ENCODE measurements around the gene CDH8. TPM values are rescaled to one million over a fixed set of nuclear protein-coding genes. Genes with fewer than 3 reads are reported as not detected.

CDH8 gene, protein sequence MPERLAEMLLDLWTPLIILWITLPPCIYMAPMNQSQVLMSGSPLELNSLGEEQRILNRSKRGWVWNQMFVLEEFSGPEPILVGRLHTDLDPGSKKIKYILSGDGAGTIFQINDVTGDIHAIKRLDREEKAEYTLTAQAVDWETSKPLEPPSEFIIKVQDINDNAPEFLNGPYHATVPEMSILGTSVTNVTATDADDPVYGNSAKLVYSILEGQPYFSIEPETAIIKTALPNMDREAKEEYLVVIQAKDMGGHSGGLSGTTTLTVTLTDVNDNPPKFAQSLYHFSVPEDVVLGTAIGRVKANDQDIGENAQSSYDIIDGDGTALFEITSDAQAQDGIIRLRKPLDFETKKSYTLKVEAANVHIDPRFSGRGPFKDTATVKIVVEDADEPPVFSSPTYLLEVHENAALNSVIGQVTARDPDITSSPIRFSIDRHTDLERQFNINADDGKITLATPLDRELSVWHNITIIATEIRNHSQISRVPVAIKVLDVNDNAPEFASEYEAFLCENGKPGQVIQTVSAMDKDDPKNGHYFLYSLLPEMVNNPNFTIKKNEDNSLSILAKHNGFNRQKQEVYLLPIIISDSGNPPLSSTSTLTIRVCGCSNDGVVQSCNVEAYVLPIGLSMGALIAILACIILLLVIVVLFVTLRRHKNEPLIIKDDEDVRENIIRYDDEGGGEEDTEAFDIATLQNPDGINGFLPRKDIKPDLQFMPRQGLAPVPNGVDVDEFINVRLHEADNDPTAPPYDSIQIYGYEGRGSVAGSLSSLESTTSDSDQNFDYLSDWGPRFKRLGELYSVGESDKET
- total RNA-seq: not detected

GRCh38 chr16:62036101-62036801 is at the start of gene CDH8:
Gene CDH8, minus strand, starts transcription at chr16:62036438. Its CDS starts 15,035 bp downstream, at chr16:62021403.
- Mint-ChIP-seq H3K4me3 (no peak within 1 kb of the TSS), H3K36me3 (peaks cover 2% of the 10 kb centered on the region), H3K9me3 (peaks cover 23% of the 10 kb centered on the region), H3K27me3 (peaks cover 11% of the 10 kb centered on the region), H3K4me1 (ENCODE audit: low read depth) (no peaks in the 10 kb centered on the region), H3K27ac (no peak within 1 kb of the TSS)
- intact Hi-C loops (cut with micrococcal nuclease): no loop called here
- no peak for DNase-seq
- ChIA-PET POLR2A (no interaction called here), CTCF (no interaction called here)

- H3K9me3 Mint-ChIP-seq: peaks cover 18% of the 10 kb centered on the region
- no peak overlapping the region for H3K27ac Mint-ChIP-seq
- DNase-seq: no peak
- ChIA-PET CTCF (no interaction called here), POLR2A (no interaction called here)
- intact Hi-C loops (cut with micrococcal nuclease): no loop called here
- no peaks in the 10 kb centered on the region for H3K27me3 Mint-ChIP-seq
- H3K4me1 Mint-ChIP-seq (ENCODE audit: low read depth): no peaks in the 10 kb centered on the region
- no peaks in the 10 kb centered on the region for H3K36me3 Mint-ChIP-seq
- H3K4me3 Mint-ChIP-seq: no peak overlapping the region
These were observed 43.0 kb upstream of the CDH8 start for GRCh38 chr16:62079236-62079635.

GRCh38 chr16:62077998-62078397 is 41.8 kb upstream of the CDH8 start:
- H3K27ac Mint-ChIP-seq: no peak overlapping the region
- ChIA-PET POLR2A (no interaction called here), CTCF (no interaction called here)
- H3K27me3 Mint-ChIP-seq: no peaks in the 10 kb centered on the region
- no peaks in the 10 kb centered on the region for H3K36me3 Mint-ChIP-seq
- peaks cover 15% of the 10 kb centered on the region for H3K9me3 Mint-ChIP-seq
- DNase-seq: no peak
- intact Hi-C loops (cut with micrococcal nuclease): no loop called here
- H3K4me3 Mint-ChIP-seq: no peak overlapping the region
- no peaks in the 10 kb centered on the region for H3K4me1 Mint-ChIP-seq (ENCODE audit: low read depth)

DNA sequence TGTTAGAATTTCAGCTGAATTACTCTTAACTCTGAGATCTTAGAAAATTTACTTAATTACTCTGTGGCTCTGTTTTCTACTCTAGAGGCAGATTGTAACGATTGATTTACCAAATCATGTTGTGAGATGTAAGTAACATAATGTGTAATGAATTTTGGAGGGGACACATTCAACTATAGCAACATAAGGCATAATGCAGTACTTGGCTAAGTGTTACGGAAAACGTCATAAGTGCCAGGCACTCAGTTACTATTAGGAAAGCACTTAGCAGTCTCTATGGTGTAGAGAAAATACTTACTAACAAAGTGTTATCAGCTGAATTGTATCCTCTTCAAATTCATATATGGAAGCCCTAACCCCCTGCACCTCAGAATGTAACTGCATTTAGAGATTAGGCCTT is 40.6 kb upstream of the CDH8 start:
- Mint-ChIP-seq H3K36me3 (no peaks in the 10 kb centered on the region), H3K4me3 (no peak overlapping the region), H3K27me3 (no peaks in the 10 kb centered on the region), H3K9me3 (peaks cover 12% of the 10 kb centered on the region), H3K27ac (no peak overlapping the region), H3K4me1 (ENCODE audit: low read depth) (no peaks in the 10 kb centered on the region)
- no peak for DNase-seq
- ChIA-PET POLR2A (no interaction called here), CTCF (no interaction called here)
- intact Hi-C loops (cut with micrococcal nuclease): no loop called here

GRCh38 chr16:62068747-62069146 is 32.5 kb upstream of the CDH8 start:
- intact Hi-C loops (cut with micrococcal nuclease): no loop called here
- no peak for DNase-seq
- H3K36me3 Mint-ChIP-seq: no peaks in the 10 kb centered on the region
- ChIA-PET CTCF (no interaction called here), POLR2A (no interaction called here)
- H3K9me3 Mint-ChIP-seq: peaks cover 24% of the 10 kb centered on the region
- no peak overlapping the region for H3K27ac Mint-ChIP-seq
- no peaks in the 10 kb centered on the region for H3K4me1 Mint-ChIP-seq (ENCODE audit: low read depth)
- no peaks in the 10 kb centered on the region for H3K27me3 Mint-ChIP-seq
- no peak overlapping the region for H3K4me3 Mint-ChIP-seq

DNA sequence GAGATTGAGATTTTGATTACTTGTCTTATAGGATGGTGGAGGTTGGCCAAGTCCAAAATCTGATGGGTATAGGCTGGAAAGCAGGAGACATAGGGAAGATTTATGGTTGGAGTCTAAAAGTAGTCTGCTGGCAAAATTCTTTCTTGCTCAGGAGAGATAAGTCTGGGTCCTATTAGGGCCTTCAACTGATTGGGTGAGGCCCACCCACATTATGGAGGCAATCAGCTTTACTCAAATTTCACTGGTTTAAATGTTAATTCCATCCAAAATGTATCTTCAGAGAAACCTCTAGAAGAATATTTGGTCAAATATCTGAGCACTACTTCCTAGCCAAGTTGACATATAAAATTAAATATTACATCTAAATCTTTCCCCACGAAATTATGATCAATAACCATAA is 31.7 kb upstream of the CDH8 start:
- intact Hi-C loops (cut with micrococcal nuclease): no loop called here
- CTCF ChIA-PET: no interaction called here
- H3K27me3 Mint-ChIP-seq: no peaks in the 10 kb centered on the region
- no peak overlapping the region for H3K4me3 Mint-ChIP-seq
- no peak overlapping the region for H3K27ac Mint-ChIP-seq
- H3K36me3 Mint-ChIP-seq: no peaks in the 10 kb centered on the region
- POLR2A ChIA-PET: no interaction called here
- H3K4me1 Mint-ChIP-seq (ENCODE audit: low read depth): no peaks in the 10 kb centered on the region
- H3K9me3 Mint-ChIP-seq: peaks cover 30% of the 10 kb centered on the region
- no peak for DNase-seq

- Mint-ChIP-seq H3K9me3 (peaks cover 30% of the 10 kb centered on the region), H3K27me3 (no peaks in the 10 kb centered on the region), H3K27ac (no peak overlapping the region), H3K4me1 (ENCODE audit: low read depth) (no peaks in the 10 kb centered on the region), H3K36me3 (no peaks in the 10 kb centered on the region), H3K4me3 (no peak overlapping the region)
- intact Hi-C loops (cut with micrococcal nuclease): no loop called here
- DNase-seq: no peak
- ChIA-PET POLR2A (no interaction called here), CTCF (no interaction called here)
These were observed 30.9 kb upstream of the CDH8 start for GRCh38 chr16:62067182-62067581.

DNA sequence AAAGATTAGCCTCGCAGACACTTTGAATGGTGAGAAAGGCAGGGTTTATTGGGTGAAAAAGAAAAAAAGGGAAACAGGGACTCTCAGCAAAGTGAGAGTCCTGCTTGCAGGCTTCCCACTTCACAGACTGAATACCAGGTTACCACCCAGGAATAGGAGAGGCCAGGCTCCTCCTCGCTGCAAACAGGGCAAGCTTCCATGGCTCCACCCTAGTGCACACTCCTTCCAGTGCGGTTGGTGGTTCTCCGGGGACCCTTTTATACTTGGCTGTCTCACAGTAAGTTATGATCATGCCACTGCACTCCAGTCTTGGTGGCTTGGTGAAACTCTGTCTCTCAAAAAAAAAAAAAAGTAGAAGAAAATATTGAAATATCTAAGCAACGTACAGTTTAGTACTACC is 30.5 kb upstream of the CDH8 start:
- DNase-seq: no peak
- H3K4me3 Mint-ChIP-seq: no peak overlapping the region
- peaks cover 30% of the 10 kb centered on the region for H3K9me3 Mint-ChIP-seq
- no peaks in the 10 kb centered on the region for H3K36me3 Mint-ChIP-seq
- H3K27me3 Mint-ChIP-seq: no peaks in the 10 kb centered on the region
- no peaks in the 10 kb centered on the region for H3K4me1 Mint-ChIP-seq (ENCODE audit: low read depth)
- CTCF ChIA-PET: no interaction called here
- intact Hi-C loops (cut with micrococcal nuclease): no loop called here
- H3K27ac Mint-ChIP-seq: no peak overlapping the region
- POLR2A ChIA-PET: no interaction called here

GRCh38 chr16:62064173-62064572 is 27.9 kb upstream of the CDH8 start:
- no peaks in the 10 kb centered on the region for H3K4me1 Mint-ChIP-seq (ENCODE audit: low read depth)
- intact Hi-C loops (cut with micrococcal nuclease): no loop called here
- no peaks in the 10 kb centered on the region for H3K27me3 Mint-ChIP-seq
- ChIA-PET CTCF (no interaction called here), POLR2A (no interaction called here)
- no peak for DNase-seq
- no peaks in the 10 kb centered on the region for H3K36me3 Mint-ChIP-seq
- H3K27ac Mint-ChIP-seq: no peak overlapping the region
- H3K9me3 Mint-ChIP-seq: peaks cover 23% of the 10 kb centered on the region
- no peak overlapping the region for H3K4me3 Mint-ChIP-seq

GRCh38 chr16:62060089-62060488 is 23.9 kb upstream of the CDH8 start:
- DNase-seq: no peak
- Mint-ChIP-seq H3K27me3 (no peaks in the 10 kb centered on the region), H3K36me3 (no peaks in the 10 kb centered on the region), H3K27ac (no peak overlapping the region), H3K4me1 (ENCODE audit: low read depth) (no peaks in the 10 kb centered on the region), H3K4me3 (no peak overlapping the region), H3K9me3 (peaks cover 25% of the 10 kb centered on the region)
- intact Hi-C loops (cut with micrococcal nuclease): no loop called here
- ChIA-PET POLR2A (no interaction called here), CTCF (no interaction called here)

DNA sequence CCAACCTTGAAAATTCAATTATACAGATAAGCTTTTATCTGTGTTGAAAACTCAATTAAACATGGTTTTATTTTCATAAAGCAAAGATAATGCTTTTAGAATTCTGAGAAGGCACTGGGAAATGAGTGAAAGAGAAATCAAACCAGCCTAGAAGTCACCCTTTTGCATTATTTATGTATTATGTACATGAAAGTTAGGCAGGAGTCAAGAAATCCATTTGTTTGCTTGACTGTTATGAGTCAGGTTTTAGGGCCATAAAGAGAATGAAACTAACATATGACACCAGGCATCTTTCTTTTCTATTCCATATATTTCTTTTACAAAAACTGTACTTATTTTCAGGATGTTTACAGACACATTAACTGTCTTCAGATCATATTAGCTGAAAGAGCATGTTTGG is 23.3 kb upstream of the CDH8 start:
- ChIA-PET POLR2A (no interaction called here), CTCF (no interaction called here)
- H3K27ac Mint-ChIP-seq: no peak overlapping the region

GRCh38 chr16:62058412-62058811 is 22.2 kb upstream of the CDH8 start:
- no peak overlapping the region for H3K4me3 Mint-ChIP-seq
- H3K4me1 Mint-ChIP-seq (ENCODE audit: low read depth): no peaks in the 10 kb centered on the region
- ChIA-PET POLR2A (no interaction called here), CTCF (no interaction called here)
- peaks cover 28% of the 10 kb centered on the region for H3K9me3 Mint-ChIP-seq
- no peaks in the 10 kb centered on the region for H3K36me3 Mint-ChIP-seq
- H3K27me3 Mint-ChIP-seq: no peaks in the 10 kb centered on the region
- no peak overlapping the region for H3K27ac Mint-ChIP-seq
- intact Hi-C loops (cut with micrococcal nuclease): no loop called here
- DNase-seq: no peak

More for the DNA sequence above, 23.3 kb upstream of the CDH8 start:
- Mint-ChIP-seq H3K4me1 (ENCODE audit: low read depth) (no peaks in the 10 kb centered on the region), H3K9me3 (peaks cover 29% of the 10 kb centered on the region), H3K36me3 (no peaks in the 10 kb centered on the region), H3K4me3 (no peak overlapping the region), H3K27me3 (no peaks in the 10 kb centered on the region)
- DNase-seq: no peak
- intact Hi-C loops (cut with micrococcal nuclease): no loop called here
